Measurements from ENCODE around the gene HOXC9.

Gene HOXC9

GRCh38 chr12:54010053-54010971 is 10.4 kb downstream of the HOXC9 start:
- Histone ChIP-seq H3K9me3 (ENCODE audit: control insufficient read depth, low read length) (no peaks in the 10 kb centered on the region), H3K27me3 (ENCODE audit: control insufficient read depth, insufficient read depth, low read length, poor library complexity, severe bottlenecking) (peaks cover 100% of the 10 kb centered on the region), H3K27ac (ENCODE audit: insufficient read depth, low read depth, low read length, poor library complexity, severe bottlenecking) (no peak overlapping the region), H3K36me3 (ENCODE audit: control insufficient read depth, insufficient read depth, low read length) (no peaks in the 10 kb centered on the region), H3K4me1 (ENCODE audit: control insufficient read depth, insufficient read depth, low read length) (no peaks in the 10 kb centered on the region), H3K4me3 (ENCODE audit: insufficient read depth, low read depth, low read length) (no peak overlapping the region)
- 10 to 17% methylated on average over 10 of the region's 10 CpGs for WGBS, 2 experiments

- H3K4me1 ChIP-seq (ENCODE audit: control insufficient read depth, insufficient read depth, low read length) = no peaks in the 10 kb centered on the region
- 4 to 7% methylated on average over 15 to 16 of the region's 17 CpGs for WGBS, 2 experiments
- H3K9me3 ChIP-seq (ENCODE audit: control insufficient read depth, low read length) = no peaks in the 10 kb centered on the region
- H3K36me3 ChIP-seq (ENCODE audit: control insufficient read depth, insufficient read depth, low read length) = no peaks in the 10 kb centered on the region
- H3K4me3 ChIP-seq (ENCODE audit: insufficient read depth, low read depth, low read length) = no peak overlapping the region
- H3K27ac ChIP-seq (ENCODE audit: insufficient read depth, low read depth, low read length, poor library complexity, severe bottlenecking) = no peak overlapping the region
- H3K27me3 ChIP-seq (ENCODE audit: control insufficient read depth, insufficient read depth, low read length, poor library complexity, severe bottlenecking) = peaks cover 100% of the 10 kb centered on the region
Measured at GRCh38 chr12:54010972-54011664, 11.2 kb downstream of the HOXC9 start.

GRCh38 chr12:54011665-54012532 is 11.9 kb downstream of the HOXC9 start:
- Histone ChIP-seq H3K9me3 (ENCODE audit: control insufficient read depth, low read length) (no peaks in the 10 kb centered on the region), H3K27ac (ENCODE audit: insufficient read depth, low read depth, low read length, poor library complexity, severe bottlenecking) (no peak overlapping the region), H3K4me3 (ENCODE audit: insufficient read depth, low read depth, low read length) (no peak overlapping the region), H3K4me1 (ENCODE audit: control insufficient read depth, insufficient read depth, low read length) (no peaks in the 10 kb centered on the region), H3K36me3 (ENCODE audit: control insufficient read depth, insufficient read depth, low read length) (no peaks in the 10 kb centered on the region), H3K27me3 (ENCODE audit: control insufficient read depth, insufficient read depth, low read length, poor library complexity, severe bottlenecking) (peaks cover 100% of the 10 kb centered on the region)
- 18 to 20% methylated on average over 8 to 12 of the region's 14 CpGs for WGBS, 2 experiments

GRCh38 chr12:54012631-54013409 is 12.9 kb downstream of the HOXC9 start:
- H3K4me1 ChIP-seq (ENCODE audit: control insufficient read depth, insufficient read depth, low read length) = peaks cover 5% of the 10 kb centered on the region
- no peaks in the 10 kb centered on the region for H3K36me3 ChIP-seq (ENCODE audit: control insufficient read depth, insufficient read depth, low read length)
- H3K27me3 ChIP-seq (ENCODE audit: control insufficient read depth, insufficient read depth, low read length, poor library complexity, severe bottlenecking) = peaks cover 100% of the 10 kb centered on the region
- H3K9me3 ChIP-seq (ENCODE audit: control insufficient read depth, low read length) = no peaks in the 10 kb centered on the region
- no peak overlapping the region for H3K27ac ChIP-seq (ENCODE audit: insufficient read depth, low read depth, low read length, poor library complexity, severe bottlenecking)
- WGBS, 2 experiments = 9 to 23% methylated on average over 4 to 6 of the region's 6 CpGs
- H3K4me3 ChIP-seq (ENCODE audit: insufficient read depth, low read depth, low read length) = no peak overlapping the region

DNA sequence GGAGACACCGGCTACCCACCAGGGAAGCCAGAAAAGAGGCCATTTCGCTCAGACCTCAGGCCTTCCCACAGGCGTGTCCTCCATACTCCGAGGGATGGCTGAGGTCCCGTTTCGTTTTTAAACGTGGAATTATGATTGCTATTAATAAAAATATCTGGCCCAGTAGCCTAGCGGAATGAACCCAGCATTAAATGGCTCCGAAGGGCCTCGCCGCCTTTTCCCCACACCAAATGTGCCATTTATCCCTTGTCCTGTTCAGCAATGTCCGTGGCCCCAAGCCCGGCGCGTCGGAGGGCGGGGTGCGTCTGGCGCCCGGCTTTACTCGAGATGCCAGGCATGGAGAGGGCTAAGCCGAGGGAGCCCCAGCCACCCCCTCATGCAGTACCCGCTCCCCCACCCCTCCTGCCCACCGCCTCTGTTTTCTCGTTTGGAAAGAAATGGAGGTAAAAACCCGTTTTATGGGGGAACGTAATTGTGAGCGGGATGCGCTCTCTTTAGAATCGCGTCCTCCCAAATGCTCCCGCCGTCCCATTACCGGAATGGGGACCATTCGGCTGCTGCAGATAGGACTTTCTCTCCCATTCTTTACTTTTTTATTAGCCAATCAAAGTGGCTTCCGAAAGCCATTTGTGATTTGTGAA is 14.5 kb downstream of the HOXC9 start:
- Histone ChIP-seq H3K27me3 (ENCODE audit: control insufficient read depth, insufficient read depth, low read length, poor library complexity, severe bottlenecking) (peaks cover 100% of the 10 kb centered on the region), H3K4me1 (ENCODE audit: control insufficient read depth, insufficient read depth, low read length) (peaks cover 10% of the 10 kb centered on the region), H3K36me3 (ENCODE audit: control insufficient read depth, insufficient read depth, low read length) (no peaks in the 10 kb centered on the region), H3K9me3 (ENCODE audit: control insufficient read depth, low read length) (no peaks in the 10 kb centered on the region), H3K4me3 (ENCODE audit: insufficient read depth, low read depth, low read length) (no peak overlapping the region), H3K27ac (ENCODE audit: insufficient read depth, low read depth, low read length, poor library complexity, severe bottlenecking) (no peak overlapping the region)
- 5 to 7% methylated on average over 35 to 36 of the region's 36 CpGs for WGBS, 2 experiments

DNA sequence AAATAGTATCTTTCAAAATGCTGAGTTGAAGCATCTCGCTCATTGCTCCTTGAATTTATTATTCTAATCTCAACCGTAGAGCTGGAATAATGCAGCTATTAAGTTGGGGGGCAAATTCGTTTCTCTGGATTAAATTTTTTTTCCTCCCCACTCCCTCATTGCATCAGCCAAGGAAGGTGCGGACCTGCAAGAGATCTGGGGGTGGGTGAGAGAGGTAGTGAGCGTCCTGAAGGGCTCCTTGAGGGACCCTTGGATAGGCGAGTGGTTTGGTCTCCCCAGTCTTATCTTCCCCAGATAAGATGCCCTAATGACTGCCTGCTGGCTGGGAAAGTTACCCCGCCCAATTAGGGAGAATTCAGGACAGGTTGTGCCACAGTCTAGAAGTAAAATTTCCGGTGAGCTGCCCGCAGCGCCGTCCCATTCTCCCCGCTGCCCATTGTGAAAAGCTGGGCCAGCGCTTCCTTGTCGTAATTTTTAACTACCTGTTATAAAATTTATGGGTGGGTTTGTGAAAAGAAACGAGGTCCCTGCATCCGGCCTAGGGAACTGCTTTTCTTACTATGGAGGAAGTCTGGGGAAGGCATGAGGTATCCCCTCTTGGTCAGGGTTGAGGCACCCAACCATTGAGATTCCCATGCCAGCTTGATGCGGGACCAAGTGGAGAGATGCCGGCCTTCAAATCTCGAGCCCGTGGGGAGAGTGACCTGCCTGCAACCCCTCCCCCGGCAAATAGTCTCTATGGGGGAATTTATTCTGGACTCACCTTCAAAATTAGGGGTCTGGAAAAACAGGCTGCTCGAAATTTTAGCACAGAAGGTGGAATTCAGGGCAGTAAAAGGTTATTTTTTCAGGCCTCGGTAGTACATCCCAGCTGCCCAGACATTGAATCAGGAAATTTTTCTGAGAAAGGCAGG is 15.3 kb downstream of the HOXC9 start:
- 16 to 19% methylated on average over 23 of the region's 23 CpGs for WGBS, 2 experiments
- H3K27me3 ChIP-seq (ENCODE audit: control insufficient read depth, insufficient read depth, low read length, poor library complexity, severe bottlenecking) = peaks cover 100% of the 10 kb centered on the region
- no peak overlapping the region for H3K4me3 ChIP-seq (ENCODE audit: insufficient read depth, low read depth, low read length)
- H3K27ac ChIP-seq (ENCODE audit: insufficient read depth, low read depth, low read length, poor library complexity, severe bottlenecking) = no peak overlapping the region
- H3K36me3 ChIP-seq (ENCODE audit: control insufficient read depth, insufficient read depth, low read length) = no peaks in the 10 kb centered on the region
- no peaks in the 10 kb centered on the region for H3K9me3 ChIP-seq (ENCODE audit: control insufficient read depth, low read length)
- H3K4me1 ChIP-seq (ENCODE audit: control insufficient read depth, insufficient read depth, low read length) = peaks cover 10% of the 10 kb centered on the region

DNA sequence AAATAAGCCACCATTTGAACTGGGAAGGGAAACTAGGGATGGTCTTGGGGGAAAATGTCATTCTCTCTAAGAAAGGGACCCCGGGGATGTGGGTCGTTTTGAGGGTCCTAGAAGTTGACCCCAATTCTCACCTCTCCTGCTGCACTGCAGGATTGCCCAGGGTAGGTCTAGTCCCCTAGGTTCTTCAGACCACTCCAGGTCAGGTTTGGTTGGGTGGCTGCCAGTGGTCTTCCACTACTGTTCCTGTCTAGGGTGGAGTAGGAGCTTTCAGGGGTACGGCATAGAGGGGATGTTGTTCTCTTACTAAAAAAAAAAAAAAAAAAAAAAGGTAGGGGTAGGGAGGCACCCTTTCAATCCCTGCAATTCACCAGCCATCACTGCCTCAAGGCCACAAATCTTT is 16.1 kb downstream of the HOXC9 start:
- peaks cover 100% of the 10 kb centered on the region for H3K27me3 ChIP-seq (ENCODE audit: control insufficient read depth, insufficient read depth, low read length, poor library complexity, severe bottlenecking)
- H3K36me3 ChIP-seq (ENCODE audit: control insufficient read depth, insufficient read depth, low read length) = no peaks in the 10 kb centered on the region
- H3K4me1 ChIP-seq (ENCODE audit: control insufficient read depth, insufficient read depth, low read length) = peaks cover 10% of the 10 kb centered on the region
- no peak overlapping the region for H3K4me3 ChIP-seq (ENCODE audit: insufficient read depth, low read depth, low read length)
- WGBS, 2 experiments = 32 to 40% methylated on average over 2 of the region's 3 CpGs
- no peak overlapping the region for H3K27ac ChIP-seq (ENCODE audit: insufficient read depth, low read depth, low read length, poor library complexity, severe bottlenecking)
- H3K9me3 ChIP-seq (ENCODE audit: control insufficient read depth, low read length) = no peaks in the 10 kb centered on the region

GRCh38 chr12:54016478-54016964 is 16.6 kb downstream of the HOXC9 start:
- H3K27me3 ChIP-seq (ENCODE audit: control insufficient read depth, insufficient read depth, low read length, poor library complexity, severe bottlenecking) = peaks cover 100% of the 10 kb centered on the region
- H3K4me3 ChIP-seq (ENCODE audit: insufficient read depth, low read depth, low read length) = no peak overlapping the region
- peaks cover 10% of the 10 kb centered on the region for H3K4me1 ChIP-seq (ENCODE audit: control insufficient read depth, insufficient read depth, low read length)
- 5 to 6% methylated on average over 20 to 21 of the region's 25 CpGs for WGBS, 2 experiments
- H3K27ac ChIP-seq (ENCODE audit: insufficient read depth, low read depth, low read length, poor library complexity, severe bottlenecking) = no peak overlapping the region
- no peaks in the 10 kb centered on the region for H3K9me3 ChIP-seq (ENCODE audit: control insufficient read depth, low read length)
- H3K36me3 ChIP-seq (ENCODE audit: control insufficient read depth, insufficient read depth, low read length) = no peaks in the 10 kb centered on the region

Data from ectodermal cell (in vitro differentiated cells).